PC-3 (cell line): ENCODE results near the gene GBP7.

Experiments used
- CTCF ChIP-seq: fragments of 300-600 bp; sonication (generic); conservative IDR thresholded peaks from 2 replicates; pipeline ENCODE4 v1.5.1; 2017; ENCODE audit warnings: antibody characterized with exemption, low read depth, mild to moderate bottlenecking, low read length
- EZH2 ChIP-seq: fragments of 300-600 bp; sonication (generic); IDR thresholded peaks from one replicate; pipeline ENCODE4 v1.6.1; 2017; ENCODE audit warnings: antibody characterized with exemption, mild to moderate bottlenecking, low read length; ENCODE audit not compliant: unreplicated experiment

DNA sequence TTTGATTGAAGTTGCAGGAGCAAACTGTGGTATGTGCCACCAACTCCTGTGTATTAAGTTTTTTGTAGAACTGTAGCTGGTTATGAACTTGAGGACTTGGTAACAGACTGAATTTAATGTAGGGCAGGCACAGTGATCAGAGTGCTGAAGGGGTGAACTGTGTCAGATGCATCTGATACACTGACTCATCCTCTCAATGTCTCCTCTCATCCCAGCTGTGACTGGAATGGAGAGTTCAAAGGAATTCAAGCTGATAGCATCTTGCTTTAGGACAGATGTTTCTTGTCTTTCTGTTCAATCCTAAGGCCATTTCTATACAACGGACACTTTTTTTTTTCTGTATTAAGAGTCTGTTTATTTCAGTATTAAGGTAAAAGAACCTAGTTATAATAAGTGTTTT lies 85.8 kb downstream of the GBP7 start:
- no peak for TF ChIP-seq EZH2
- no peak for TF ChIP-seq CTCF
